NT2/D1 (cell line): ENCODE results near the gene JPH4.

Experiments used
- SUZ12 ChIP-seq: IDR thresholded peaks from 2 replicates; pipeline ENCODE4 v1.6.1; 2011; ENCODE audit not compliant: insufficient read length, insufficient read depth; ENCODE audit errors: extremely low read depth
- YY1 ChIP-seq: IDR thresholded peaks from 2 replicates; pipeline ENCODE4 v1.6.1; 2011; ENCODE audit not compliant: insufficient read length, insufficient read depth

- TF ChIP-seq SUZ12 (no peak), YY1 (no peak)
Observed at GRCh38 chr14:23622990-23623389, 44.4 kb upstream of the JPH4 start.
